Suprapubic skin (tissue), 4 donors: ENCODE results near the gene FRMD4A.

Source experiments
- EP300 ChIP-seq: sonication (generic); formaldehyde crosslinking; IDR thresholded peaks from one replicate; pipeline ENCODE4 v1.6.1; 2017; ENCODE audit warnings: antibody characterized with exemption
- POLR2A ChIP-seq, 2 donors: fragments of 450-650 bp; IDR thresholded peaks; one replicate each; pipeline ENCODE4 v1.6.1; 2017; ENCODE audit warnings: antibody characterized with exemption in 2 of 2, mild to moderate bottlenecking in 2 of 2, moderate library complexity in 2 of 2
- POLR2AphosphoS5 ChIP-seq, 3 donors: sonication (generic); formaldehyde crosslinking; IDR thresholded peaks; one replicate each; pipeline ENCODE4 v1.6.1; 2017; ENCODE audit warnings: antibody characterized with exemption in 3 of 3
- TF ChIP-seq, protein P1 (sequence below), 2 donors: fragments of 200-600 bp in 1 of 2; fragments of 450-650 bp in 1 of 2; sonication (generic) in 1 of 2; IDR thresholded peaks; one replicate each; pipeline ENCODE4 v1.5.1; 2016 to 2019; ENCODE audit warnings: antibody characterized with exemption in 2 of 2, mild to moderate bottlenecking in 1 of 2, moderate library complexity in 1 of 2

DNA sequence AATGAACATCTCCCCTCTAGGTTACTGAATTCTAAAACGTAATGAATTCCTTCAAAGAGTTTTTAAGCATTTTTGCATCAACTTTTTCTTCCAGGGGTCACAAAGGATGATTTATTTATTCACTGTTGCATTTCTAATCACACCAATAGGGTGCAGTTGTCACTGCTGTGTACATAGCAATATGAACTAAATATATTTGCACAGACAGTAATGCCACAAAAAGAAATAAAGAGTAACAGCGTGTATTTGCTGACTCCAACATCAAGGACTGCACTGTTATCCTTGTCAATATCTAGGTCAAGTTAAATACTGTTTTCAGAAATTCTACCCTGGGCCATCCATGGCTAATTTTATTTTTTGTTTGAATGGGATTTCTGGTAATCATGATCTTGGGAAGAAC is 138.0 kb downstream of the FRMD4A start:
- TF ChIP-seq, protein P1, sequence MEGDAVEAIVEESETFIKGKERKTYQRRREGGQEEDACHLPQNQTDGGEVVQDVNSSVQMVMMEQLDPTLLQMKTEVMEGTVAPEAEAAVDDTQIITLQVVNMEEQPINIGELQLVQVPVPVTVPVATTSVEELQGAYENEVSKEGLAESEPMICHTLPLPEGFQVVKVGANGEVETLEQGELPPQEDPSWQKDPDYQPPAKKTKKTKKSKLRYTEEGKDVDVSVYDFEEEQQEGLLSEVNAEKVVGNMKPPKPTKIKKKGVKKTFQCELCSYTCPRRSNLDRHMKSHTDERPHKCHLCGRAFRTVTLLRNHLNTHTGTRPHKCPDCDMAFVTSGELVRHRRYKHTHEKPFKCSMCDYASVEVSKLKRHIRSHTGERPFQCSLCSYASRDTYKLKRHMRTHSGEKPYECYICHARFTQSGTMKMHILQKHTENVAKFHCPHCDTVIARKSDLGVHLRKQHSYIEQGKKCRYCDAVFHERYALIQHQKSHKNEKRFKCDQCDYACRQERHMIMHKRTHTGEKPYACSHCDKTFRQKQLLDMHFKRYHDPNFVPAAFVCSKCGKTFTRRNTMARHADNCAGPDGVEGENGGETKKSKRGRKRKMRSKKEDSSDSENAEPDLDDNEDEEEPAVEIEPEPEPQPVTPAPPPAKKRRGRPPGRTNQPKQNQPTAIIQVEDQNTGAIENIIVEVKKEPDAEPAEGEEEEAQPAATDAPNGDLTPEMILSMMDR (IDR thresholded peaks at IDR 0.05) = no peak
- TF ChIP-seq POLR2A (IDR thresholded peaks at IDR 0.05) (no peak), EP300 (no peak), POLR2AphosphoS5 (IDR thresholded peaks at IDR 0.05) (no peak)
